ENCODE data around the gene ROBO1. TPM values are rescaled to one million over a fixed set of nuclear protein-coding genes. Genes with fewer than 3 reads are reported as not detected.

ROBO1 gene
- total and polyA plus RNA-seq, 2 donors: 13.3 to 33.9 TPM

DNA sequence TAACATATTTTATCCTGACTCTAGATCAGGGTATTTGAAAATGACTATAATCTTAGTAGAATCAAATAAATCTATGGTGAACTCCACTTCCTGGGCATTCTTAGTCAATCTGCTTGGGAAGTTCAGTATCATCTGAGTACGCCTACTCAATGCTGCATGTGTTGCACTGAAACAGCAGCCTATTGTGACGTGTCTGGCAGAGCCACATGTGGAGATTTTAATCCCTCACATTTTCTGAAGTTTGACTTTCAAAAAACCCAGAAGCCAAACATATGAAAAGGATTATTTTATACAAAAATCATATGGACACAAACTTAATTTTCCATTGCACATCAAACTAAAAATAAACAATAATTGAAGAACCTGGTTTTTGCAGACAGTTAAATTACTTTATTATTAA, 798.3 kb downstream of the ROBO1 start:
- H3K27ac ChIP-seq (ENCODE audit: low read depth in 1 of 2, low read length in 1 of 2): no peak overlapping the region
- no peak overlapping the region for H3K4me3 ChIP-seq (ENCODE audit: low read length in 2 of 2)
- no peaks in the 10 kb centered on the region for H3K9me3 ChIP-seq (ENCODE audit: control insufficient read depth in 2 of 2, insufficient read depth in 1 of 2, low read length in 1 of 2)
- no peak for DNase-seq (ENCODE audit: low read depth in 6 of 9, low spot score in 9 of 9)
- WGBS: 90% methylated on average over 2 of the region's 2 CpGs
- no peaks in the 10 kb centered on the region for H3K4me1 ChIP-seq (ENCODE audit: control insufficient read depth in 2 of 2, insufficient read depth in 2 of 2, low read length in 2 of 2)
- H3K27me3 ChIP-seq (ENCODE audit: control insufficient read depth in 2 of 2, insufficient read depth in 1 of 2, low read length in 1 of 2): no peaks in the 10 kb centered on the region
- H3K36me3 ChIP-seq (ENCODE audit: control insufficient read depth in 2 of 2, insufficient read depth in 2 of 2, low read length in 1 of 2): no peaks in the 10 kb centered on the region

DNA sequence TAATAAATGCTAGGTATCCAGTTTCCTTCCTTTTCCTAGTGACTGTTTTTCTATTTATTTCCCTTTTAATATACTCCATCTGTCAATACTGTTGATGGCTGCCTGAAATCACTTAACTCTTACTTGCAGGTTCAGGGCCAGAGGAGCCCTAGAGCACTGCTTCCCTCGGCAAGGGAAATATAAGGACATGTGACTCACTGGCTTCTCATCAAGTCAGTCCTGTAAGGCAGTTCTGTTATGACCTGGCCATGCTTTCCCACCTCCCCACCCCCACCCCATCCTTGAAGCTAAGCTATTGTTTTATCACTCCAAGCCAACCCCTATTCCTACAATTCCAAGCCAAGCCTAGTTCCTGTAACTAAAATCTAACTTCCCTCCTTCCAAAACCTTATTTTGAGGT, 800.7 kb downstream of the ROBO1 start:
- no peak overlapping the region for H3K4me3 ChIP-seq (ENCODE audit: low read length in 2 of 2)
- no peak overlapping the region for H3K27ac ChIP-seq (ENCODE audit: low read depth in 1 of 2, low read length in 1 of 2)
- H3K36me3 ChIP-seq (ENCODE audit: control insufficient read depth in 2 of 2, insufficient read depth in 2 of 2, low read length in 1 of 2): no peaks in the 10 kb centered on the region
- no peaks in the 10 kb centered on the region for H3K27me3 ChIP-seq (ENCODE audit: control insufficient read depth in 2 of 2, insufficient read depth in 1 of 2, low read length in 1 of 2)
- no peaks in the 10 kb centered on the region for H3K4me1 ChIP-seq (ENCODE audit: control insufficient read depth in 2 of 2, insufficient read depth in 2 of 2, low read length in 2 of 2)
- 92% methylated on average over 1 of the region's 1 CpG for WGBS
- no peak for DNase-seq (ENCODE audit: low read depth in 6 of 9, low spot score in 9 of 9)
- H3K9me3 ChIP-seq (ENCODE audit: control insufficient read depth in 2 of 2, insufficient read depth in 1 of 2, low read length in 1 of 2): no peaks in the 10 kb centered on the region

DNA sequence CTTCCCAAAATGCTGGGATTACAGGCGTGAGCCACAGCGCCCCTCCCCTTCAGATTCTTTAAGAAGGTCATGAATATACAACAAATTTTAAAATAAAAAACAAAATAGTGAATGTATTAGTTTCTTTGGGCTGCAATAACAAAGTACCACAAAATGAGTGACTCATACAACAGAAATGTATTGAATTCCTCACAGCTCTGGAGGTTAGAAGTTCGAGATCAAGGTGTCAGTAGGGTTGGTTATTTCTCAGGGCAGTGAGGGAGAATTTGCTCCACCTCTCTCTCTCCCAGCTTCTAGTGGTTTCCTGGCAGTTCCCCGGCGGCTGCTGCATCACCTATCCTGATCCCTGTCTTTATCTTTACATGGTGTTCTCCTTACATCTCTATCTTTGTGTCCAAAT, 804.0 kb downstream of the ROBO1 start:
- Histone ChIP-seq H3K36me3 (ENCODE audit: control insufficient read depth in 2 of 2, insufficient read depth in 2 of 2, low read length in 1 of 2) (no peaks in the 10 kb centered on the region), H3K9me3 (ENCODE audit: control insufficient read depth in 2 of 2, insufficient read depth in 1 of 2, low read length in 1 of 2) (no peaks in the 10 kb centered on the region), H3K27ac (ENCODE audit: low read depth in 1 of 2, low read length in 1 of 2) (no peak overlapping the region), H3K4me1 (ENCODE audit: control insufficient read depth in 2 of 2, insufficient read depth in 2 of 2, low read length in 2 of 2) (no peaks in the 10 kb centered on the region), H3K27me3 (ENCODE audit: control insufficient read depth in 2 of 2, insufficient read depth in 1 of 2, low read length in 1 of 2) (no peaks in the 10 kb centered on the region), H3K4me3 (ENCODE audit: low read length in 2 of 2) (no peak overlapping the region)
- DNase-seq (ENCODE audit: low read depth in 6 of 9, low spot score in 9 of 9): no peak
- WGBS: 93% methylated on average over 5 of the region's 5 CpGs

DNA sequence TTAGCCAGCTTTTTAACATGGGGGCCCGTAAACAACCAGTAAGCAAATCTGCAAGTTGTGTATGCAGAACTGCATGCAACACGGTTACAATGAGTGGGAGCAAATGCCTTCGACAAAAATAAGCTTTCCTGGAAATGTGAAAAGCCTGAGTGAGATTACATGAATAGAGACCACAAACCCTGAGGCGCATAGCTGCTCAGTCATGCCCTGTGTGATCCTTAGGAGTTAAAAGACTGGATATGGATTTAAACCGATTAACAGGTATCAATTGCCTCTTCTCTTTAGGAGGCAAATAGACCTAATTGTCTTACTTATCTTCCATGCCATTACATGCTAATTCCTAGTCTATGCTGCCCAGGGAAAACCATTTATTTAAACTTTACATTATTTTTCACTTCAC, 810.3 kb downstream of the ROBO1 start:
- 80% methylated on average over 5 of the region's 5 CpGs for WGBS
- H3K36me3 ChIP-seq (ENCODE audit: control insufficient read depth in 2 of 2, insufficient read depth in 2 of 2, low read length in 1 of 2): no peaks in the 10 kb centered on the region
- H3K9me3 ChIP-seq (ENCODE audit: control insufficient read depth in 2 of 2, insufficient read depth in 1 of 2, low read length in 1 of 2): no peaks in the 10 kb centered on the region
- no peak overlapping the region for H3K4me3 ChIP-seq (ENCODE audit: low read length in 2 of 2)
- H3K27me3 ChIP-seq (ENCODE audit: control insufficient read depth in 2 of 2, insufficient read depth in 1 of 2, low read length in 1 of 2): no peaks in the 10 kb centered on the region
- no peaks in the 10 kb centered on the region for H3K4me1 ChIP-seq (ENCODE audit: control insufficient read depth in 2 of 2, insufficient read depth in 2 of 2, low read length in 2 of 2)
- no peak for DNase-seq (ENCODE audit: low read depth in 6 of 9, low spot score in 9 of 9)
- H3K27ac ChIP-seq (ENCODE audit: low read depth in 1 of 2, low read length in 1 of 2): no peak overlapping the region

DNA sequence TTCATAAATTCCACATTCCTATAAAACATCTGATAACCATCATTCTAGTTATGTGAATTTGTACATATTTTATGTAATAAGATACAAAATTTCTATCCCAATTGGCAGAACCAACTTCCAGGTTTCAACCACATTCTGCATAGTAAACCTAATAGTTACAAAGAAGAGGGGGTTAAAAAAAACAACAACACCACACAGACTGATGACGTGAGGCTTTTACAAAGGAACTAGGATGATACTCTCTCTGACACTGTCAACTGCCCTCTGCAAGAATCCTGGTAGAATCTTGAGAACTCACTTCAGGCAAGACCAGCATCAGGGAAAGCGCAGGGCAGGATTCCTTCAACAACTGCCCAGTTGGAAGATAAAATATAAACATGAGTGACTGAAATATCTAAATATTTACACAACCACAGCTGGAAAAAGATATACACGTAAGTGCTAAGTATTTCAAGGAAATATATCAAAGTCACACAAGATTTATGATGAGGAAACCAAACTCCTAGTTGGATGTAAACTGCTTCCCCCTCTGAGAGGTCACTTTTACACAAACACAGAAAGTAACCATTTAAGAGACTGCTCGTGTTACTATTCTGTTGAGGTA, 816.4 kb downstream of the ROBO1 start:
- 51% methylated on average over 4 of the region's 4 CpGs for WGBS
- Histone ChIP-seq H3K36me3 (ENCODE audit: control insufficient read depth in 2 of 2, insufficient read depth in 2 of 2, low read length in 1 of 2) (no peaks in the 10 kb centered on the region), H3K4me1 (ENCODE audit: control insufficient read depth in 2 of 2, insufficient read depth in 2 of 2, low read length in 2 of 2) (no peaks in the 10 kb centered on the region), H3K9me3 (ENCODE audit: control insufficient read depth in 2 of 2, insufficient read depth in 1 of 2, low read length in 1 of 2) (no peaks in the 10 kb centered on the region), H3K27me3 (ENCODE audit: control insufficient read depth in 2 of 2, insufficient read depth in 1 of 2, low read length in 1 of 2) (no peaks in the 10 kb centered on the region), H3K4me3 (ENCODE audit: low read length in 2 of 2) (no peak overlapping the region), H3K27ac (ENCODE audit: low read depth in 1 of 2, low read length in 1 of 2) (no peak overlapping the region)
- DNase-seq (ENCODE audit: low read depth in 6 of 9, low spot score in 9 of 9): no peak

DNA sequence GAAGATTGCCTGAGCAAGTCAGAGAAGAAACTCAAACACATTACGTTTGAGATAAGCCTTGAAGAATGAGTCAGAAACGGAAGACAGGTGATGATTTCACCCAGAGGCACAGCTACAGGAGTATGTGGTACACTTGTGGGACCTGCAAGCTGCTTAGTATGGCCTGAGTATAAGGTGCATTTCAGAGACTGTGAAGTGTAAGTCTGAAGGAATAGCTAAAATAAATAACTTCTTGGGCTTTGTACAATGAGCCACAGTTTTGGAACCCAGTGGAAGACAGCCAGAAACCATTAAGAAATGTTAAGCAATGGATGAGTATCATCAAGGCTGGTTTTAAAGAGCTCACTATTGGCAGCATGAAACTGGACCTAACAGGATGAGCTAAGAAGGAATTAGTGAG, 826.2 kb downstream of the ROBO1 start:
- H3K4me3 ChIP-seq (ENCODE audit: low read length in 2 of 2): no peak overlapping the region
- H3K9me3 ChIP-seq (ENCODE audit: control insufficient read depth in 2 of 2, insufficient read depth in 1 of 2, low read length in 1 of 2): peaks cover 0 to 8% of the 10 kb centered on the region in 2 donors
- no peaks in the 10 kb centered on the region for H3K36me3 ChIP-seq (ENCODE audit: control insufficient read depth in 2 of 2, insufficient read depth in 2 of 2, low read length in 1 of 2)
- no peak overlapping the region for H3K27ac ChIP-seq (ENCODE audit: low read depth in 1 of 2, low read length in 1 of 2)
- no peaks in the 10 kb centered on the region for H3K27me3 ChIP-seq (ENCODE audit: control insufficient read depth in 2 of 2, insufficient read depth in 1 of 2, low read length in 1 of 2)
- WGBS: 91% methylated on average over 2 of the region's 2 CpGs
- DNase-seq (ENCODE audit: low read depth in 6 of 9, low spot score in 9 of 9): no peak
- no peaks in the 10 kb centered on the region for H3K4me1 ChIP-seq (ENCODE audit: control insufficient read depth in 2 of 2, insufficient read depth in 2 of 2, low read length in 2 of 2)

DNA sequence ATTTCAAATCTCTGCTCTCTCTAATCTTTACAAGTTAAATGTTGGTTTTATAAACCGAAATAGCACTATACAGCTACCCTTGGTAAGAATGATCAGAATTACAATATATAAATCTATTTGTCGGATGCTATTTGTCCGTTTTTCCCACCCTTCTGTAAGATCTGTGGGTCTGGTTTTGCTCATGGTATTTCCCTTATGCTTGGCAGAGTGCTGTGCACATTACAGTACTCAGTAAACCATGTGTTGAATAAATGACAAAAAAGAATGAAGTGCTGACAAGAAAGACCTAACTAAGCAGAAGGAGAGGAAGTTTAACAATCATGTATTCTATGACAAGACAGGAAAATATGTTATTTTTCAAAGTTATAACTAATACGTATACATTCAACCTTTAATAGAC, 827.2 kb downstream of the ROBO1 start:
- H3K36me3 ChIP-seq (ENCODE audit: control insufficient read depth in 2 of 2, insufficient read depth in 2 of 2, low read length in 1 of 2): no peaks in the 10 kb centered on the region
- H3K4me1 ChIP-seq (ENCODE audit: control insufficient read depth in 2 of 2, insufficient read depth in 2 of 2, low read length in 2 of 2): no peaks in the 10 kb centered on the region
- WGBS: 93% methylated on average over 4 of the region's 4 CpGs
- DNase-seq (ENCODE audit: low read depth in 6 of 9, low spot score in 9 of 9): no peak
- peaks cover 0 to 8% of the 10 kb centered on the region in 2 donors for H3K9me3 ChIP-seq (ENCODE audit: control insufficient read depth in 2 of 2, insufficient read depth in 1 of 2, low read length in 1 of 2)
- no peaks in the 10 kb centered on the region for H3K27me3 ChIP-seq (ENCODE audit: control insufficient read depth in 2 of 2, insufficient read depth in 1 of 2, low read length in 1 of 2)
- H3K27ac ChIP-seq (ENCODE audit: low read depth in 1 of 2, low read length in 1 of 2): no peak overlapping the region
- H3K4me3 ChIP-seq (ENCODE audit: low read length in 2 of 2): no peak overlapping the region

DNA sequence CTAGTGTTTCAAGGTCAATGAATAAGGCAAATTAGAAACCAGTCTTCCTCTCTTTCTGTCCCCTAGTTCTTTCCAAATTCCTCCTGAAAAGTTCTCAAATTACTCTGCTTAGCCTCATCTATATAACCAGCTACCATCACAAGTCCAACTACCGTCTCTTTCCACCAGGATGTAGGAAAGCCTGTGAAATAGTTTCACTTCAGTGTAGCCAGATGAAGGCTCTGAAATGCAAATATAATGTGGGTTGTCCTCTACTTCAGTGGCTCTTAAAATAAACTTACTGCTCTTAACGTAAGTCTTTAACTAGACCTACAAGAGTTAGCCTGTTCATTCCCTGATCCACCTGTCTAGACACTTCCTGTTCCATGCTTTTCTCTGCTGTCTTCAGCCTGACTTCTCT, 827.7 kb downstream of the ROBO1 start:
- Histone ChIP-seq H3K4me3 (ENCODE audit: low read length in 2 of 2) (no peak overlapping the region), H3K27ac (ENCODE audit: low read depth in 1 of 2, low read length in 1 of 2) (no peak overlapping the region), H3K4me1 (ENCODE audit: control insufficient read depth in 2 of 2, insufficient read depth in 2 of 2, low read length in 2 of 2) (no peaks in the 10 kb centered on the region), H3K36me3 (ENCODE audit: control insufficient read depth in 2 of 2, insufficient read depth in 2 of 2, low read length in 1 of 2) (no peaks in the 10 kb centered on the region), H3K9me3 (ENCODE audit: control insufficient read depth in 2 of 2, insufficient read depth in 1 of 2, low read length in 1 of 2) (peaks cover 0 to 8% of the 10 kb centered on the region in 2 donors), H3K27me3 (ENCODE audit: control insufficient read depth in 2 of 2, insufficient read depth in 1 of 2, low read length in 1 of 2) (no peaks in the 10 kb centered on the region)
- DNase-seq (ENCODE audit: low read depth in 6 of 9, low spot score in 9 of 9): no peak
- WGBS: 97% methylated on average over 2 of the region's 2 CpGs

DNA sequence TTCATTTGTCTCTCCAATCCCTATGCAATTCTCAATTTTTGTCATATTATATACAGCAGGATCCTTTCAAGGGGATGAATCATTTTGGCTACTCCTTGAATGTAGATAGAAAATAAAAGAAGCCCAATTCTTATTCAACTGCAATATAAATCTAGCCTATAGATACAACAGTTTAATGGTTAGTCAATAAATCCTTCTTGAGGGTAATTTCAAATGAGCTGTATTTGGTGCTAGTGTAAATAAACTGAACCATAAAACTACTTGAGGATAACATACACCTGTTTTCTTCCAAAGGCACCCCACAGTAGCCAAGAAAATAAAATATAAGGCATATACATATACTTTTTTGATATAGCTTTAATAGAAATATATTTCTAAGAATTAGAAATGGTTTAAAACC, 830.3 kb downstream of the ROBO1 start:
- Histone ChIP-seq H3K9me3 (ENCODE audit: control insufficient read depth in 2 of 2, insufficient read depth in 1 of 2, low read length in 1 of 2) (no peaks in the 10 kb centered on the region), H3K27me3 (ENCODE audit: control insufficient read depth in 2 of 2, insufficient read depth in 1 of 2, low read length in 1 of 2) (no peaks in the 10 kb centered on the region), H3K4me1 (ENCODE audit: control insufficient read depth in 2 of 2, insufficient read depth in 2 of 2, low read length in 2 of 2) (no peaks in the 10 kb centered on the region), H3K4me3 (ENCODE audit: low read length in 2 of 2) (no peak overlapping the region), H3K36me3 (ENCODE audit: control insufficient read depth in 2 of 2, insufficient read depth in 2 of 2, low read length in 1 of 2) (no peaks in the 10 kb centered on the region), H3K27ac (ENCODE audit: low read depth in 1 of 2, low read length in 1 of 2) (no peak overlapping the region)
- no peak for DNase-seq (ENCODE audit: low read depth in 6 of 9, low spot score in 9 of 9)

DNA sequence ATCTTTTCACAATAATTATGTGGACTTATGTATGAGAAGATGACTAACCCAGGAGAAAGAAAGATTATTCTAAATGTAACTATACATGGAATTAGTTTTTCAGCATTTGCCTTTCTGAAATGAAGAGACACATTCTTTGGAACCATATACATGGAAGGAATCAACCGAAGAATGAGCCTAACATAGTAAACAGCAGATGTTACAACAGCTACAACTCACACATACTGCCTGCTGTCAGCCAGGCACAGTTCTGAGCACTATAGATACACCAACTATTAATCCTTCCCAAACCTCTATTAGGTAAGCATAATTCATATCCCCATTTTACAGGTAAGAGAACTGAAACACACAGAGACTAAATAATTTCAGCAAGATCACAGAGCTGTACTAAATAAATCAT, 840.0 kb downstream of the ROBO1 start:
- no peaks in the 10 kb centered on the region for H3K9me3 ChIP-seq (ENCODE audit: control insufficient read depth in 2 of 2, insufficient read depth in 1 of 2, low read length in 1 of 2)
- H3K27ac ChIP-seq (ENCODE audit: low read depth in 1 of 2, low read length in 1 of 2): no peak overlapping the region
- H3K36me3 ChIP-seq (ENCODE audit: control insufficient read depth in 2 of 2, insufficient read depth in 2 of 2, low read length in 1 of 2): no peaks in the 10 kb centered on the region
- no peak for DNase-seq (ENCODE audit: low read depth in 6 of 9, low spot score in 9 of 9)
- WGBS: 91% methylated on average over 1 of the region's 1 CpG
- no peak overlapping the region for H3K4me3 ChIP-seq (ENCODE audit: low read length in 2 of 2)
- H3K27me3 ChIP-seq (ENCODE audit: control insufficient read depth in 2 of 2, insufficient read depth in 1 of 2, low read length in 1 of 2): no peaks in the 10 kb centered on the region
- H3K4me1 ChIP-seq (ENCODE audit: control insufficient read depth in 2 of 2, insufficient read depth in 2 of 2, low read length in 2 of 2): no peaks in the 10 kb centered on the region

Data from thymus (tissue), 11 donors.